WTC11 (cell line): ENCODE results near the gene SIK2. TPM values are rescaled to one million over a fixed set of nuclear protein-coding genes. Genes with fewer than 3 reads are reported as not detected.

ENCODE experiments used
- ATAC-seq: fragments of 200-7000 bp; cut with Tn5 transposase; 2 replicates; pipeline ENCODE4 v1.10.0; 2021; ENCODE audit warnings: mild to moderate bottlenecking, moderate library complexity
- CTCF ChIA-PET: fragments of 300-600 bp; sonication (Branson Sonifier 250); formaldehyde crosslinking; loops from one replicate; lab custom pipeline; 2021; ENCODE audit warnings: antibody characterized with exemption; lab: Charles Lee
- POLR2A ChIA-PET: fragments of 350-600 bp; sonication (Branson Sonifier 250); formaldehyde crosslinking; loops from one replicate; lab custom pipeline; 2021; ENCODE audit warnings: antibody characterized with exemption; lab: Charles Lee
- DNase-seq: peaks from one replicate; pipeline ENCODE4 v3.0.0; 2021; ENCODE audit warnings: low spot score
- H3K27ac Mint-ChIP-seq: 2 replicates; pipeline ENCODE4 v1.8.0; 2021; ENCODE audit warnings: mixed read lengths
- H3K27me3 Mint-ChIP-seq: 2 replicates; pipeline ENCODE4 v1.8.0; 2021; ENCODE audit warnings: low read depth, mild to moderate bottlenecking, moderate library complexity, mixed read lengths
- H3K36me3 Mint-ChIP-seq: 2 replicates; pipeline ENCODE4 v1.8.0; 2021; ENCODE audit warnings: mixed read lengths
- H3K4me1 Mint-ChIP-seq: 2 replicates; pipeline ENCODE4 v1.8.0; 2022; ENCODE audit warnings: mixed read lengths
- H3K4me3 Mint-ChIP-seq: 2 replicates; pipeline ENCODE4 v1.8.0; 2021; ENCODE audit warnings: mild to moderate bottlenecking, moderate library complexity, mixed read lengths
- H3K9me3 Mint-ChIP-seq: 2 replicates; pipeline ENCODE4 v1.8.0; 2021; ENCODE audit warnings: mixed read lengths
- AR ChIP-seq: fragments of 250-450 bp; sonication (Bioruptor Pico); IDR thresholded peaks from 2 replicates; pipeline ENCODE4 v1.9.0; 2021; ENCODE audit warnings: mild to moderate bottlenecking
- ATF1 ChIP-seq: sonication (generic); formaldehyde crosslinking; IDR thresholded peaks from 2 replicates; pipeline ENCODE4 v1.8.1; 2023; ENCODE audit warnings: mild to moderate bottlenecking, moderate library complexity, missing genetic modification reagents
- ATF3 ChIP-seq: sonication (generic); formaldehyde crosslinking; conservative IDR thresholded peaks from 2 replicates; pipeline ENCODE4 v1.8.1; 2022; ENCODE audit warnings: mild to moderate bottlenecking, missing genetic modification reagents
- ATF6 ChIP-seq: sonication (generic); formaldehyde crosslinking; IDR thresholded peaks from 2 replicates; pipeline ENCODE4 v1.8.1; 2023; ENCODE audit warnings: mild to moderate bottlenecking, missing genetic modification reagents
- CREM ChIP-seq: sonication (generic); formaldehyde crosslinking; IDR thresholded peaks from 2 replicates; pipeline ENCODE4 v1.8.1; 2022; ENCODE audit warnings: mild to moderate bottlenecking, missing genetic modification reagents, moderate library complexity
- EMX1 ChIP-seq: fragments of 250-450 bp; sonication (Bioruptor Pico); IDR thresholded peaks from 2 replicates; pipeline ENCODE4 v1.8.0; 2021; ENCODE audit warnings: mild to moderate bottlenecking
- ESRRA ChIP-seq: sonication (generic); formaldehyde crosslinking; IDR thresholded peaks from 2 replicates; pipeline ENCODE4 v1.8.1; 2022; ENCODE audit warnings: mild to moderate bottlenecking, missing genetic modification reagents, borderline replicate concordance
- FOXJ3 ChIP-seq: sonication (generic); formaldehyde crosslinking; IDR thresholded peaks from 2 replicates; pipeline ENCODE4 v1.9.0; 2021; ENCODE audit warnings: missing genetic modification reagents, mild to moderate bottlenecking, borderline replicate concordance
- GABPB1 ChIP-seq: sonication (generic); formaldehyde crosslinking; IDR thresholded peaks from 2 replicates; pipeline ENCODE4 v1.8.1; 2023; ENCODE audit warnings: mild to moderate bottlenecking, missing genetic modification reagents
- GRHL2 ChIP-seq: fragments of 250-450 bp; sonication (Bioruptor Pico); IDR thresholded peaks from 2 replicates; pipeline ENCODE4 v1.8.0; 2022; ENCODE audit warnings: mild to moderate bottlenecking, moderate library complexity; ENCODE audit not compliant: insufficient replicate concordance, severe bottlenecking
- JAZF1 ChIP-seq: fragments of 250-450 bp; sonication (Bioruptor Pico); IDR thresholded peaks from 2 replicates; pipeline ENCODE4 v1.9.0; 2021; ENCODE audit warnings: moderate library complexity, mild to moderate bottlenecking, inconsistent platforms
- MAX ChIP-seq: sonication (generic); formaldehyde crosslinking; IDR thresholded peaks from 2 replicates; pipeline ENCODE4 v1.8.0; 2022; ENCODE audit warnings: mild to moderate bottlenecking, missing genetic modification reagents
- SP1 ChIP-seq: sonication (generic); formaldehyde crosslinking; conservative IDR thresholded peaks from 2 replicates; pipeline ENCODE4 v1.8.1; 2022; ENCODE audit warnings: missing genetic modification reagents
- TEAD1 ChIP-seq: sonication (generic); formaldehyde crosslinking; IDR thresholded peaks from 2 replicates; pipeline ENCODE4 v1.8.0; 2022; ENCODE audit warnings: mild to moderate bottlenecking, missing genetic modification reagents
- TEAD4 ChIP-seq: sonication (generic); formaldehyde crosslinking; IDR thresholded peaks from 2 replicates; pipeline ENCODE4 v1.8.0; 2022; ENCODE audit warnings: mild to moderate bottlenecking, missing genetic modification reagents
- ZBTB43 ChIP-seq: sonication (generic); formaldehyde crosslinking; IDR thresholded peaks from 2 replicates; pipeline ENCODE4 v1.8.1; 2023; ENCODE audit warnings: mild to moderate bottlenecking, missing genetic modification reagents
- ZNF423 ChIP-seq: fragments of 250-450 bp; sonication (Bioruptor Pico); IDR thresholded peaks from 2 replicates; pipeline ENCODE4 v2.1.2; 2022; ENCODE audit warnings: mild to moderate bottlenecking, moderate library complexity
- ZNF532 ChIP-seq: fragments of 250-450 bp; sonication (Bioruptor Pico); IDR thresholded peaks from 2 replicates; pipeline ENCODE4 v1.9.0; 2021; ENCODE audit warnings: mild to moderate bottlenecking, borderline replicate concordance
- total RNA-seq: library from RNA; stranded (reverse); gene quantifications from 3 replicates; pipeline ENCODE4 v1.2.3, GENCODE V29; 2021

SIK2 gene
- total RNA-seq, 1 experiment from 2014 or later: 7.2 TPM

- CTCF ChIA-PET: interaction anchor here (1.1 kb wide), 1 partner anchor 13 kb away, joined by 3 read pairs; no protein-coding TSS in a partner anchor
- no peak for ATAC-seq
- Mint-ChIP-seq H3K27ac (no peak overlapping the region), H3K4me1 (peaks cover 1% of the 10 kb centered on the region), H3K9me3 (no peaks in the 10 kb centered on the region), H3K27me3 (no peaks in the 10 kb centered on the region), H3K4me3 (no peak overlapping the region), H3K36me3 (no peaks in the 10 kb centered on the region)
- no peak for DNase-seq
- TF ChIP-seq ATF6 (CRISPR knock-in tag) (no peak), CREM (CRISPR knock-in tag) (no peak)
- POLR2A ChIA-PET: interaction anchor here (1.3 kb wide), 1 partner anchor 229 kb away, joined by 3 read pairs; no protein-coding TSS in a partner anchor
Observed at GRCh38 chr11:111617286-111617685, 15.0 kb downstream of the SIK2 start.

GRCh38 chr11:111620518-111620917 is 18.3 kb downstream of the SIK2 start:
- Mint-ChIP-seq H3K36me3 (peaks cover 10% of the 10 kb centered on the region), H3K27ac (no peak overlapping the region), H3K9me3 (peaks cover 9% of the 10 kb centered on the region), H3K4me1 (no peaks in the 10 kb centered on the region)
- POLR2A ChIA-PET: no interaction called here
- no peak for ATAC-seq
- TF ChIP-seq FOXJ3 (CRISPR knock-in tag) (no peak), TEAD4 (CRISPR knock-in tag) (no peak), TEAD1 (CRISPR knock-in tag) (no peak), GRHL2 (CRISPR knock-in tag) (no peak), EMX1 (CRISPR knock-in tag) (no peak), ZBTB43 (CRISPR knock-in tag) (no peak), MAX (CRISPR knock-in tag) (no peak), ESRRA (CRISPR knock-in tag) (no peak), ATF1 (CRISPR knock-in tag) (no peak), ATF3 (CRISPR knock-in tag) (no peak), AR (CRISPR knock-in tag) (no peak), SP1 (CRISPR knock-in tag) (no peak), GABPB1 (CRISPR knock-in tag) (no peak), ZNF423 (CRISPR knock-in tag) (no peak), JAZF1 (CRISPR knock-in tag) (no peak), ZNF532 (CRISPR knock-in tag) (no peak)
- TF ChIP-seq, all 79 proteins: peak for 0
- no peak for DNase-seq
- Mint-ChIP-seq H3K27me3 (no peaks in the 10 kb centered on the region), H3K4me3 (no peak overlapping the region)
- CTCF ChIA-PET: no interaction called here
